ENCODE data around the gene B4GAT1. TPM values are rescaled to one million over a fixed set of nuclear protein-coding genes. Genes with fewer than 3 reads are reported as not detected.

The B4GAT1 gene
- total RNA-seq, 1 experiment from 2014 or later, result 6.7 TPM

- DNase-seq (ENCODE audit: unreplicated experiment), result no peak
- Mint-ChIP-seq H3K27ac (ENCODE audit: low read depth, unreplicated experiment) (no peak overlapping the region), H3K4me3 (ENCODE audit: unreplicated experiment) (no peak overlapping the region), H3K9me3 (ENCODE audit: unreplicated experiment) (no peaks in the 10 kb centered on the region), H3K27me3 (ENCODE audit: insufficient read depth, unreplicated experiment) (no peaks in the 10 kb centered on the region), H3K36me3 (ENCODE audit: insufficient read depth, unreplicated experiment) (peaks cover 7% of the 10 kb centered on the region), H3K4me1 (ENCODE audit: insufficient read depth, unreplicated experiment) (peaks cover 8% of the 10 kb centered on the region)
- ChIA-PET POLR2A (interaction anchor here (0.6 to 1.6 kb wide), 4 partner anchors 8 to 99 kb away, joined by 3 to 5 read pairs (median 4); partner anchors contain the start of gene BRMS1), CTCF (interaction anchor here (0.6 to 5.4 kb wide), 4 partner anchors 12 to 61 kb away, joined by 3 to 38 read pairs (median 6); no protein-coding TSS in a partner anchor)
- BruUV-seq (replicated peaks), result no TSS peak
- TF ChIP-seq CTCF (IDR thresholded peaks at IDR 0.05; ENCODE audit: unreplicated experiment), result no peak
- intact Hi-C loops (cut with micrococcal nuclease), result no loop called here
Observed at GRCh38 chr11:66373265-66373664, 25.8 kb upstream of the B4GAT1 start.

GRCh38 chr11:66371627-66372415 is 24.4 kb upstream of the B4GAT1 start, which contains the start of gene SLC29A2:
Gene SLC29A2 (minus strand): TSS chr11:66371760. CDS start chr11:66371591, 169 bp downstream.
- Mint-ChIP-seq H3K27ac (ENCODE audit: low read depth, unreplicated experiment) (no peak within 1 kb of the TSS), H3K27me3 (ENCODE audit: insufficient read depth, unreplicated experiment) (no peaks in the 10 kb centered on the region), H3K9me3 (ENCODE audit: unreplicated experiment) (no peaks in the 10 kb centered on the region), H3K4me3 (ENCODE audit: unreplicated experiment) (peak within 1 kb of the TSS; percentile 76), H3K36me3 (ENCODE audit: insufficient read depth, unreplicated experiment) (peaks cover 8% of the 10 kb centered on the region), H3K4me1 (ENCODE audit: insufficient read depth, unreplicated experiment) (peaks cover 8% of the 10 kb centered on the region)
- intact Hi-C loops (cut with micrococcal nuclease), result no loop called here
- ChIA-PET POLR2A (interaction anchor here (0.6 to 2.5 kb wide), 15 partner anchors 8 to 603 kb away, joined by 3 to 8 read pairs (median 4); partner anchors contain the start of genes B4GAT1, BRMS1, RBM4 and YIF1A), CTCF (interaction anchor here (0.5 to 5.4 kb wide), 7 partner anchors 8 to 88 kb away, joined by 3 to 38 read pairs (median 4); no protein-coding TSS in a partner anchor)
- peak; percentile 81 for DNase-seq (ENCODE audit: unreplicated experiment)
- BruUV-seq (replicated peaks), result no TSS peak
- TF ChIP-seq CTCF (IDR thresholded peaks at IDR 0.05; ENCODE audit: unreplicated experiment), result no peak

GRCh38 chr11:66369073-66369894 is 21.9 kb upstream of the B4GAT1 start:
- no peak for TF ChIP-seq CTCF (IDR thresholded peaks at IDR 0.05; ENCODE audit: unreplicated experiment)
- BruUV-seq (replicated peaks), result no TSS peak
- no peaks in the 10 kb centered on the region for H3K9me3 Mint-ChIP-seq (ENCODE audit: unreplicated experiment)
- H3K4me3 Mint-ChIP-seq (ENCODE audit: unreplicated experiment), result no peak overlapping the region
- intact Hi-C loops (cut with micrococcal nuclease), result no loop called here
- peaks cover 20% of the 10 kb centered on the region for H3K36me3 Mint-ChIP-seq (ENCODE audit: insufficient read depth, unreplicated experiment)
- no peaks in the 10 kb centered on the region for H3K27me3 Mint-ChIP-seq (ENCODE audit: insufficient read depth, unreplicated experiment)
- no peak overlapping the region for H3K27ac Mint-ChIP-seq (ENCODE audit: low read depth, unreplicated experiment)
- peaks cover 8% of the 10 kb centered on the region for H3K4me1 Mint-ChIP-seq (ENCODE audit: insufficient read depth, unreplicated experiment)
- no peak for DNase-seq (ENCODE audit: unreplicated experiment)
- CTCF ChIA-PET, result interaction anchor here (0.6 to 1.7 kb wide), 3 partner anchors 8 to 20 kb away, joined by 3 to 5 read pairs (median 3); no protein-coding TSS in a partner anchor
- POLR2A ChIA-PET, result no interaction called here

GRCh38 chr11:66368484-66368883 is 21.1 kb upstream of the B4GAT1 start:
- intact Hi-C loops (cut with micrococcal nuclease), result no loop called here
- H3K4me3 Mint-ChIP-seq (ENCODE audit: unreplicated experiment), result no peak overlapping the region
- POLR2A ChIA-PET, result no interaction called here
- H3K36me3 Mint-ChIP-seq (ENCODE audit: insufficient read depth, unreplicated experiment), result peaks cover 20% of the 10 kb centered on the region
- CTCF ChIA-PET, result interaction anchor here (1.7 kb wide), 1 partner anchor 20 kb away, joined by 5 read pairs; no protein-coding TSS in a partner anchor
- no peak for DNase-seq (ENCODE audit: unreplicated experiment)
- no TSS peak for BruUV-seq (replicated peaks)
- no peaks in the 10 kb centered on the region for H3K27me3 Mint-ChIP-seq (ENCODE audit: insufficient read depth, unreplicated experiment)
- TF ChIP-seq CTCF (IDR thresholded peaks at IDR 0.05; ENCODE audit: unreplicated experiment), result no peak
- no peaks in the 10 kb centered on the region for H3K9me3 Mint-ChIP-seq (ENCODE audit: unreplicated experiment)
- H3K27ac Mint-ChIP-seq (ENCODE audit: low read depth, unreplicated experiment), result no peak overlapping the region
- H3K4me1 Mint-ChIP-seq (ENCODE audit: insufficient read depth, unreplicated experiment), result peaks cover 8% of the 10 kb centered on the region

Data from MCF 10A (cell line).